Measurements from ENCODE around the gene DUOXA2. TPM values are rescaled to one million over a fixed set of nuclear protein-coding genes. Genes with fewer than 3 reads are reported as not detected.

The DUOXA2 gene
- total and polyA plus RNA-seq, 2 donors (not counting 1 experiment from before 2014, with no cell fraction given), result not detected

GRCh38 chr15:45099549-45100165 lies 14.5 kb upstream of the DUOXA2 start:
- H3K4me3 ChIP-seq (replicated peaks in 1 of 4; ENCODE audit: control extremely low read depth in 1 of 4, insufficient read depth in 1 of 4, low read depth in 3 of 4, low read length in 4 of 4), result no peak overlapping the region
- H3K79me2 ChIP-seq (ENCODE audit: control insufficient read depth, insufficient read depth, low read length), result no peaks in the 10 kb centered on the region
- H3K4me2 ChIP-seq (ENCODE audit: extremely low read depth, insufficient read depth, low read length), result no peak overlapping the region
- H2AFZ ChIP-seq (ENCODE audit: low read length), result no peak overlapping the region
- no peaks in the 10 kb centered on the region for H3K4me1 ChIP-seq (ENCODE audit: control insufficient read depth, extremely low read depth, insufficient read depth, low read length)
- no peaks in the 10 kb centered on the region for H3K9me3 ChIP-seq (ENCODE audit: control insufficient read depth, insufficient read depth, low read depth, low read length)
- H3K36me3 ChIP-seq (ENCODE audit: control insufficient read depth, insufficient read depth, low read length), result no peaks in the 10 kb centered on the region
- H3K9ac ChIP-seq (ENCODE audit: insufficient read depth, low read length), result no peak overlapping the region
- no peak overlapping the region for H3K27ac ChIP-seq (ENCODE audit: insufficient read depth, low read length)
- TF ChIP-seq EZH2 (IDR thresholded peaks at IDR 0.05; ENCODE audit: low read length, missing control alignments), result no peak
- TF ChIP-seq, protein P1, sequence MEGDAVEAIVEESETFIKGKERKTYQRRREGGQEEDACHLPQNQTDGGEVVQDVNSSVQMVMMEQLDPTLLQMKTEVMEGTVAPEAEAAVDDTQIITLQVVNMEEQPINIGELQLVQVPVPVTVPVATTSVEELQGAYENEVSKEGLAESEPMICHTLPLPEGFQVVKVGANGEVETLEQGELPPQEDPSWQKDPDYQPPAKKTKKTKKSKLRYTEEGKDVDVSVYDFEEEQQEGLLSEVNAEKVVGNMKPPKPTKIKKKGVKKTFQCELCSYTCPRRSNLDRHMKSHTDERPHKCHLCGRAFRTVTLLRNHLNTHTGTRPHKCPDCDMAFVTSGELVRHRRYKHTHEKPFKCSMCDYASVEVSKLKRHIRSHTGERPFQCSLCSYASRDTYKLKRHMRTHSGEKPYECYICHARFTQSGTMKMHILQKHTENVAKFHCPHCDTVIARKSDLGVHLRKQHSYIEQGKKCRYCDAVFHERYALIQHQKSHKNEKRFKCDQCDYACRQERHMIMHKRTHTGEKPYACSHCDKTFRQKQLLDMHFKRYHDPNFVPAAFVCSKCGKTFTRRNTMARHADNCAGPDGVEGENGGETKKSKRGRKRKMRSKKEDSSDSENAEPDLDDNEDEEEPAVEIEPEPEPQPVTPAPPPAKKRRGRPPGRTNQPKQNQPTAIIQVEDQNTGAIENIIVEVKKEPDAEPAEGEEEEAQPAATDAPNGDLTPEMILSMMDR (conservative IDR thresholded peaks at IDR 0.05 in 1 of 2, IDR thresholded peaks at IDR 0.05 in 1 of 2; ENCODE audit: low read depth in 1 of 2, low read length in 2 of 2), result no peak
- no peaks in the 10 kb centered on the region for H4K20me1 ChIP-seq (ENCODE audit: control insufficient read depth, extremely low read depth, insufficient read depth, low read length)
- no peak for DNase-seq (ENCODE audit: low read depth in 2 of 2)
- H3K27me3 ChIP-seq (ENCODE audit: control insufficient read depth, insufficient read depth, low read length), result peaks cover 8% of the 10 kb centered on the region

DNA sequence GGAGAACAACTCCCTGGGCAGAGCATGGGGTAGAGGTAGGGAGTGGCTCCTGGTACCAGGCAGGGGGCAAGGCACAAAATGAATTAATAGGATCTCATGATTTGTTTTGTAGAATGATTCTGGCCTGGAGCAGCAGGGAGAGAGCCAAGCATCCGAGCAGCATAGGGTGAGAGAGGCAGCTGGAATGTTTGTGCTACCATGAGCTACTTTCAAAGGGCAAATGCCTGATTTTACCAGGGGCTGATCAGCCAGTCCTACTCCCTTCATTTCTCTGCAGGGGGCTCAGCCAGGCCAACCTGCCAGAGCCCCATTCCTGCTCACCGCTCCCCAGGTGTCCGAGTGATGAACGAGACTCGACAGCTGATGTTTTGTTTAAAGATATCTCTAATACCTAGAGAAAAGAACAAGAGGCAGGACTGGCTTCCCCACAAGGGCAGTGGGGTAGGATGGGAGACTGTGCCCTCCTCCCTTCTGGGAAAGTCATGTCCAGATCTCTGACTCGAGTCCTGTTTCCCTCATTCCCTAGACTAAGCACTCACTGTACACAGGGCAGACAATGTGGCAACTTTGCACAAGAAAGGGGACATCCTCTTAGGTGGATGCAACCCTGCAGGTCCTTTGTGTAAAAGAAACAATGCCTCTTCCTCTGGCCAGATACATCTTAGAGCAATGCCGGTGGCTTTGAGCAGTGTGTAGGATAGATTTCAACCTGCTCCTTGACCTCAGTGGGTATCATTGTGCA lies 13.1 kb upstream of the DUOXA2 start:
- DNase-seq (ENCODE audit: low read depth in 2 of 2), result no peak
- H3K9ac ChIP-seq (ENCODE audit: insufficient read depth, low read length), result no peak overlapping the region
- no peaks in the 10 kb centered on the region for H4K20me1 ChIP-seq (ENCODE audit: control insufficient read depth, extremely low read depth, insufficient read depth, low read length)
- no peak overlapping the region for H2AFZ ChIP-seq (ENCODE audit: low read length)
- H3K27me3 ChIP-seq (ENCODE audit: control insufficient read depth, insufficient read depth, low read length), result peaks cover 8% of the 10 kb centered on the region
- no peak overlapping the region for H3K4me2 ChIP-seq (ENCODE audit: extremely low read depth, insufficient read depth, low read length)
- no peak overlapping the region for H3K4me3 ChIP-seq (replicated peaks in 1 of 4; ENCODE audit: control extremely low read depth in 1 of 4, insufficient read depth in 1 of 4, low read depth in 3 of 4, low read length in 4 of 4)
- TF ChIP-seq, protein P1 (conservative IDR thresholded peaks at IDR 0.05 in 1 of 2, IDR thresholded peaks at IDR 0.05 in 1 of 2; ENCODE audit: low read depth in 1 of 2, low read length in 2 of 2), result no peak
- TF ChIP-seq EZH2 (IDR thresholded peaks at IDR 0.05; ENCODE audit: low read length, missing control alignments), result no peak
- no peak overlapping the region for H3K27ac ChIP-seq (ENCODE audit: insufficient read depth, low read length)
- no peaks in the 10 kb centered on the region for H3K9me3 ChIP-seq (ENCODE audit: control insufficient read depth, insufficient read depth, low read depth, low read length)
- H3K36me3 ChIP-seq (ENCODE audit: control insufficient read depth, insufficient read depth, low read length), result no peaks in the 10 kb centered on the region
- no peaks in the 10 kb centered on the region for H3K4me1 ChIP-seq (ENCODE audit: control insufficient read depth, extremely low read depth, insufficient read depth, low read length)
- H3K79me2 ChIP-seq (ENCODE audit: control insufficient read depth, insufficient read depth, low read length), result no peaks in the 10 kb centered on the region

- H2AFZ ChIP-seq (ENCODE audit: low read length), result no peak overlapping the region
- no peak overlapping the region for H3K4me3 ChIP-seq (replicated peaks in 1 of 4; ENCODE audit: control extremely low read depth in 1 of 4, insufficient read depth in 1 of 4, low read depth in 3 of 4, low read length in 4 of 4)
- H3K9me3 ChIP-seq (ENCODE audit: control insufficient read depth, insufficient read depth, low read depth, low read length), result no peaks in the 10 kb centered on the region
- no peaks in the 10 kb centered on the region for H3K4me1 ChIP-seq (ENCODE audit: control insufficient read depth, extremely low read depth, insufficient read depth, low read length)
- H3K4me2 ChIP-seq (ENCODE audit: extremely low read depth, insufficient read depth, low read length), result no peak overlapping the region
- peaks cover 7% of the 10 kb centered on the region for H3K27me3 ChIP-seq (ENCODE audit: control insufficient read depth, insufficient read depth, low read length)
- no peaks in the 10 kb centered on the region for H3K36me3 ChIP-seq (ENCODE audit: control insufficient read depth, insufficient read depth, low read length)
- H3K9ac ChIP-seq (ENCODE audit: insufficient read depth, low read length), result no peak overlapping the region
- H4K20me1 ChIP-seq (ENCODE audit: control insufficient read depth, extremely low read depth, insufficient read depth, low read length), result no peaks in the 10 kb centered on the region
- no peak for TF ChIP-seq EZH2 (IDR thresholded peaks at IDR 0.05; ENCODE audit: low read length, missing control alignments)
- TF ChIP-seq, protein P1 (conservative IDR thresholded peaks at IDR 0.05 in 1 of 2, IDR thresholded peaks at IDR 0.05 in 1 of 2; ENCODE audit: low read depth in 1 of 2, low read length in 2 of 2), result no peak
- no peaks in the 10 kb centered on the region for H3K79me2 ChIP-seq (ENCODE audit: control insufficient read depth, insufficient read depth, low read length)
- no peak for DNase-seq (ENCODE audit: low read depth in 2 of 2)
- H3K27ac ChIP-seq (ENCODE audit: insufficient read depth, low read length), result no peak overlapping the region
Measured at GRCh38 chr15:45101749-45102148, 12.4 kb upstream of the DUOXA2 start.
